H9 (cell line): ENCODE data around the gene PPOX. TPM values are rescaled to one million over a fixed set of nuclear protein-coding genes. Genes with fewer than 3 reads are reported as not detected.

Experiments
- DNase-seq: peaks from one replicate; pipeline ENCODE4 v3.0.0-alpha.2; 2017
- H2AFZ ChIP-seq: one replicate; pipeline ENCODE4 v1.6.1; 2013; ENCODE audit warnings: mild to moderate bottlenecking, low read length, control low read depth, moderate library complexity
- H2AK5ac ChIP-seq: 2 replicates; pipeline ENCODE4 v1.6.1; 2013; ENCODE audit warnings: low read length, control low read depth, mixed read lengths; ENCODE audit not compliant: insufficient read length
- H2BK120ac ChIP-seq: one replicate; pipeline ENCODE4 v1.6.1; 2013; ENCODE audit warnings: low read depth, mild to moderate bottlenecking, low read length, control low read depth, inconsistent platforms; ENCODE audit not compliant: poor library complexity, severe bottlenecking
- H2BK12ac ChIP-seq: 2 replicates; pipeline ENCODE4 v1.6.1; 2013; ENCODE audit warnings: low read length, control low read depth, mixed read lengths, low read depth; ENCODE audit not compliant: insufficient read length
- H2BK15ac ChIP-seq: 2 replicates; pipeline ENCODE4 v1.6.1; 2013; ENCODE audit warnings: low read depth, low read length, control low read depth
- H2BK20ac ChIP-seq: one replicate; pipeline ENCODE4 v1.6.1; 2013; ENCODE audit warnings: low read depth, mild to moderate bottlenecking, low read length, control low read depth, inconsistent platforms; ENCODE audit not compliant: poor library complexity, severe bottlenecking
- H2BK5ac ChIP-seq: 2 replicates; pipeline ENCODE4 v1.6.1; 2013; ENCODE audit warnings: low read length, control low read depth, mixed read lengths; ENCODE audit not compliant: insufficient read length
- H3K14ac ChIP-seq: 2 replicates; pipeline ENCODE4 v1.6.1; 2013; ENCODE audit warnings: low read length, control low read depth; ENCODE audit not compliant: insufficient read depth
- H3K18ac ChIP-seq: 2 replicates; pipeline ENCODE4 v1.6.1; 2013; ENCODE audit warnings: low read depth, mild to moderate bottlenecking, mixed read lengths, low read length, control low read depth; ENCODE audit not compliant: insufficient read length
- H3K23ac ChIP-seq: 2 replicates; pipeline ENCODE4 v1.6.1; 2013; ENCODE audit warnings: low read length, control low read depth, mixed read lengths, low read depth; ENCODE audit not compliant: insufficient read length
- H3K23me2 ChIP-seq: 2 replicates; pipeline ENCODE4 v1.6.1; 2013; ENCODE audit warnings: low read depth, mild to moderate bottlenecking, mixed read lengths, low read length, control low read depth; ENCODE audit not compliant: insufficient read length, poor library complexity, severe bottlenecking
- H3K27ac ChIP-seq: 2 replicates; pipeline ENCODE4 v1.5.1; 2013; ENCODE audit warnings: low read length, control low read depth, mixed read lengths, low read depth; ENCODE audit not compliant: insufficient read length
- H3K27me3 ChIP-seq: 2 replicates; pipeline ENCODE4 v1.6.1; 2013; ENCODE audit warnings: low read length, control low read depth, inconsistent platforms; ENCODE audit not compliant: insufficient read depth
- H3K4ac ChIP-seq: 2 replicates; pipeline ENCODE4 v1.6.1; 2013; ENCODE audit warnings: low read depth, mild to moderate bottlenecking, control low read depth, inconsistent platforms, low read length, moderate library complexity
- H3K4me1 ChIP-seq: 2 replicates; pipeline ENCODE4 v1.6.1; 2013; ENCODE audit warnings: low read length, control low read depth, inconsistent platforms; ENCODE audit not compliant: insufficient read depth
- H3K4me2 ChIP-seq: 2 replicates; pipeline ENCODE4 v1.6.1; 2013; ENCODE audit warnings: low read length, control low read depth, mixed read lengths; ENCODE audit not compliant: insufficient read length, insufficient read depth
- H3K56ac ChIP-seq: 2 replicates; pipeline ENCODE4 v1.6.1; 2013; ENCODE audit warnings: low read depth, mild to moderate bottlenecking, mixed read lengths, low read length, control low read depth; ENCODE audit not compliant: insufficient read length
- H3K79me1 ChIP-seq: 2 replicates; pipeline ENCODE4 v1.6.1; 2013; ENCODE audit warnings: low read depth, mild to moderate bottlenecking, moderate library complexity, low read length, control low read depth, inconsistent platforms; ENCODE audit not compliant: insufficient read depth, poor library complexity, severe bottlenecking
- H3K79me2 ChIP-seq: 2 replicates; pipeline ENCODE4 v1.6.1; 2013; ENCODE audit warnings: low read length, control low read depth, inconsistent platforms; ENCODE audit not compliant: insufficient read depth
- H3K9ac ChIP-seq: 2 replicates; pipeline ENCODE4 v1.6.1; 2013; ENCODE audit warnings: low read length, control low read depth, mixed read lengths; ENCODE audit not compliant: insufficient read length; ENCODE audit errors: extremely low read depth
- H3K9me3 ChIP-seq: one replicate; pipeline ENCODE4 v1.6.1; 2013; ENCODE audit warnings: low read depth, low read length, inconsistent platforms; ENCODE audit not compliant: control insufficient read depth
- H3T11ph ChIP-seq: one replicate; pipeline ENCODE4 v1.6.1; 2013; ENCODE audit warnings: mild to moderate bottlenecking, low read length, control low read depth, inconsistent platforms
- H4K20me1 ChIP-seq: one replicate; pipeline ENCODE4 v1.6.1; 2013; ENCODE audit not compliant: control insufficient read depth, insufficient read length, insufficient read depth
- H4K5ac ChIP-seq: 2 replicates; pipeline ENCODE4 v1.6.1; 2013; ENCODE audit warnings: low read depth, mild to moderate bottlenecking, mixed read lengths, low read length, control low read depth; ENCODE audit not compliant: insufficient read length
- H4K8ac ChIP-seq: replicated peaks from 2 replicates; pipeline ENCODE4 v1.6.1; 2013; ENCODE audit warnings: low read length, control low read depth, mixed read lengths, low read depth; ENCODE audit not compliant: insufficient read length
- H4K91ac ChIP-seq: 2 replicates; pipeline ENCODE4 v1.6.1; 2013; ENCODE audit warnings: low read depth, mild to moderate bottlenecking, moderate library complexity, mixed read lengths, low read length, control low read depth; ENCODE audit not compliant: insufficient read length
- H3K27ac Mint-ChIP-seq, 3 experiments: 2 replicates in 2 of 3; 3 replicates in 1 of 3; pipeline ENCODE4 v1.8.0; 2020 to 2021; ENCODE audit warnings: mixed read lengths in 3 of 3, mild to moderate bottlenecking in 1 of 3, moderate library complexity in 1 of 3
- H3K27me3 Mint-ChIP-seq: 2 replicates; pipeline ENCODE4 v1.8.0; 2021; ENCODE audit warnings: low read depth, mild to moderate bottlenecking, moderate library complexity, mixed read lengths
- H3K36me3 Mint-ChIP-seq, 3 experiments: 2 replicates in 2 of 3; 3 replicates in 1 of 3; pipeline ENCODE4 v1.8.0; 2020 to 2021; ENCODE audit warnings: low read depth in 3 of 3, mixed read lengths in 3 of 3; ENCODE audit not compliant: insufficient read depth in 1 of 3
- H3K4me1 Mint-ChIP-seq, 2 experiments: 2 replicates each; pipeline ENCODE4 v1.8.0; 2020; ENCODE audit warnings: mixed read lengths in 2 of 2
- H3K4me3 Mint-ChIP-seq, 2 experiments: 2 replicates in 1 of 2; 3 replicates in 1 of 2; pipeline ENCODE4 v1.8.0; 2020 to 2021; ENCODE audit warnings: mild to moderate bottlenecking in 2 of 2, mixed read lengths in 2 of 2, moderate library complexity in 1 of 2
- H3K9me3 Mint-ChIP-seq, 2 experiments: 2 replicates in 1 of 2; 3 replicates in 1 of 2; pipeline ENCODE4 v1.8.0; 2020; ENCODE audit warnings: mild to moderate bottlenecking in 2 of 2, mixed read lengths in 2 of 2, moderate library complexity in 1 of 2
- CTCF ChIP-seq: fragments of 200-600 bp; sonication (generic); conservative IDR thresholded peaks from 3 replicates; pipeline ENCODE4 v1.8.0; 2021; ENCODE audit warnings: antibody characterized with exemption, mild to moderate bottlenecking
- WGBS: extraction: QIAGEN DNeasy Blood & Tissue Kit; methylation state at CpG from one replicate; pipeline ENCODE4 v1.1.7; 2013; ENCODE audit warnings: missing lambda C conversion rate, low lambda C conversion rate, mixed read lengths; ENCODE audit not compliant: insufficient read length; ENCODE audit errors: extremely low coverage; 5-methylcytosine and 5-hydroxymethylcytosine counted together
- total RNA-seq: library from RNA; stranded (reverse); gene quantifications from 2 replicates; pipeline ENCODE4 v1.2.1, GENCODE V29; 2021

PPOX gene
- total RNA-seq, 1 experiment from 2014 or later = 39.8 TPM

GRCh38 chr1:161185282-161185682 lies 19.1 kb downstream of the PPOX start:
- H3K27me3 Mint-ChIP-seq = peaks cover 2% of the 10 kb centered on the region; the same call in 1 of the 2 replicates
- no peak overlapping the region for H3K18ac ChIP-seq
- H3K27ac ChIP-seq = no peak overlapping the region
- no peaks in the 10 kb centered on the region for H3K79me2 ChIP-seq
- no peaks in the 10 kb centered on the region for H3K23me2 ChIP-seq
- no peak overlapping the region for H3K4me3 Mint-ChIP-seq
- no peak overlapping the region for H2BK5ac ChIP-seq
- DNase-seq = no peak
- no peaks in the 10 kb centered on the region for H3K9me3 ChIP-seq
- H4K8ac ChIP-seq = no peak overlapping the region
- H3K56ac ChIP-seq = no peak overlapping the region
- no peak overlapping the region for H2BK12ac ChIP-seq
- peaks cover 3% of the 10 kb centered on the region for H4K20me1 ChIP-seq
- H4K5ac ChIP-seq = no peak overlapping the region
- 0 out of 7 replicates have a peak overlapping the region, but pooled peaks of 1 of the 3 experiments have one; percentile 6 for H3K27ac Mint-ChIP-seq
- no peak overlapping the region for H3T11ph ChIP-seq
- no peak overlapping the region for H4K91ac ChIP-seq
- no peak overlapping the region for H2AFZ ChIP-seq
- no peak overlapping the region for H3K23ac ChIP-seq
- H2BK15ac ChIP-seq = no peak overlapping the region
- H3K9me3 Mint-ChIP-seq = no peaks in the 10 kb centered on the region
- peaks cover 4 to 7% of the 10 kb centered on the region in 2 experiments; a peak in 3 of 4 replicates for H3K4me1 Mint-ChIP-seq
- H3K14ac ChIP-seq = no peak overlapping the region
- no peak overlapping the region for H3K9ac ChIP-seq
- H3K36me3 Mint-ChIP-seq = no peaks in the 10 kb centered on the region
- H2AK5ac ChIP-seq = no peak overlapping the region
- no peaks in the 10 kb centered on the region for H3K4me1 ChIP-seq
- no CpG with 5 or more reads among the region's 3 CpGs for WGBS
- no peaks in the 10 kb centered on the region for H3K27me3 ChIP-seq
- no peak overlapping the region for H3K4me2 ChIP-seq
- no peaks in the 10 kb centered on the region for H3K79me1 ChIP-seq
- no peak overlapping the region for H2BK20ac ChIP-seq
- TF ChIP-seq CTCF = no peak
- no peak overlapping the region for H3K4ac ChIP-seq
- no peak overlapping the region for H2BK120ac ChIP-seq
